Mesenchymal stem cell (in vitro differentiated cells and primary cell): Measurements from ENCODE around the gene OR2Z1.

Experiments used
- DNase-seq: peaks from one replicate; pipeline ENCODE4 v3.0.0-alpha.2; 2013
- H2AFZ ChIP-seq: one replicate; pipeline ENCODE4 v1.6.1; 2013; ENCODE audit warnings: low read depth, mild to moderate bottlenecking, control low read depth, inconsistent platforms, low read length, moderate library complexity
- H2AK5ac ChIP-seq: 2 replicates; pipeline ENCODE4 v1.6.1; 2013; ENCODE audit warnings: low read length, moderate library complexity, mild to moderate bottlenecking, inconsistent platforms; ENCODE audit not compliant: severe bottlenecking
- H2BK120ac ChIP-seq: one replicate; pipeline ENCODE4 v1.6.1; 2013; ENCODE audit warnings: low read depth, mild to moderate bottlenecking, inconsistent platforms, low read length, moderate library complexity
- H2BK12ac ChIP-seq, 2 experiments: one replicate each; pipeline ENCODE4 v1.6.1; 2013; ENCODE audit warnings: inconsistent platforms in 2 of 2, low read length in 2 of 2, mild to moderate bottlenecking in 2 of 2, moderate library complexity in 2 of 2, control low read depth in 1 of 2
- H2BK15ac ChIP-seq: one replicate; pipeline ENCODE4 v1.6.1; 2013; ENCODE audit warnings: mild to moderate bottlenecking, low read depth, inconsistent platforms; ENCODE audit not compliant: poor library complexity, severe bottlenecking
- H2BK5ac ChIP-seq: 2 replicates; pipeline ENCODE4 v1.6.1; 2013; ENCODE audit warnings: low read depth, mild to moderate bottlenecking, low read length, control low read depth, inconsistent platforms; ENCODE audit not compliant: poor library complexity, severe bottlenecking
- H3K14ac ChIP-seq, 2 experiments: one replicate each; pipeline ENCODE4 v1.6.1; 2013; ENCODE audit warnings: inconsistent platforms in 2 of 2, low read length in 2 of 2, control low read depth in 1 of 2, mild to moderate bottlenecking in 1 of 2, moderate library complexity in 1 of 2
- H3K18ac ChIP-seq, 2 experiments: one replicate each; pipeline ENCODE4 v1.6.1; 2013; ENCODE audit warnings: inconsistent platforms in 2 of 2, low read length in 2 of 2, control low read depth in 1 of 2, low read depth in 1 of 2, mild to moderate bottlenecking in 1 of 2
- H3K23ac ChIP-seq, 2 experiments: one replicate each; pipeline ENCODE4 v1.6.1; 2013; ENCODE audit warnings: inconsistent platforms in 2 of 2, low read length in 2 of 2, mild to moderate bottlenecking in 2 of 2, moderate library complexity in 2 of 2, control low read depth in 1 of 2
- H3K27ac ChIP-seq: 2 replicates; pipeline ENCODE4 v1.5.1; 2013; ENCODE audit warnings: mild to moderate bottlenecking, moderate library complexity, low read length, control low read depth, inconsistent platforms; ENCODE audit not compliant: poor library complexity, severe bottlenecking
- H3K27me3 ChIP-seq, 2 experiments: 2 replicates each; pipeline versions ENCODE4 v1.6.1 to v1.7.0; 2013; ENCODE audit warnings: low read length in 2 of 2, mild to moderate bottlenecking in 2 of 2, moderate library complexity in 2 of 2, control low read depth in 1 of 2, inconsistent platforms in 1 of 2; ENCODE audit not compliant: control insufficient read depth in 1 of 2, insufficient read depth in 1 of 2
- H3K36me3 ChIP-seq, 2 experiments: 2 replicates each; pipeline versions ENCODE4 v1.6.1 to v1.7.0; 2013; ENCODE audit warnings: low read length in 2 of 2, control low read depth in 1 of 2, inconsistent platforms in 1 of 2, low read depth in 1 of 2, mild to moderate bottlenecking in 1 of 2; ENCODE audit not compliant: insufficient read depth in 2 of 2, control insufficient read depth in 1 of 2
- H3K4ac ChIP-seq, 2 experiments: one replicate each; pipeline ENCODE4 v1.6.1; 2013; ENCODE audit warnings: inconsistent platforms in 2 of 2, low read length in 2 of 2, mild to moderate bottlenecking in 2 of 2, moderate library complexity in 2 of 2, control low read depth in 1 of 2, low read depth in 1 of 2
- H3K4me1 ChIP-seq: 2 replicates; pipeline ENCODE4 v1.6.1; 2013; ENCODE audit warnings: low read depth, low read length, control low read depth; ENCODE audit not compliant: control insufficient read depth, insufficient read depth
- H3K4me2 ChIP-seq: 2 replicates; pipeline ENCODE4 v1.6.1; 2013; ENCODE audit warnings: low read length, mild to moderate bottlenecking, inconsistent platforms; ENCODE audit not compliant: poor library complexity, severe bottlenecking
- H3K4me3 ChIP-seq, 2 experiments: 2 replicates each; pipeline versions ENCODE4 v1.5.1 to v1.7.0; 2013; ENCODE audit warnings: low read length in 2 of 2, mild to moderate bottlenecking in 2 of 2, control low read depth in 1 of 2, low read depth in 1 of 2; ENCODE audit not compliant: insufficient read depth in 1 of 2
- H3K79me1 ChIP-seq: replicated peaks from 2 replicates; pipeline ENCODE4 v1.6.1; 2013; ENCODE audit warnings: mild to moderate bottlenecking, control low read depth, low read length, inconsistent platforms; ENCODE audit not compliant: poor library complexity, severe bottlenecking
- H3K9ac ChIP-seq: 2 replicates; pipeline ENCODE4 v1.7.0; 2013; ENCODE audit warnings: mild to moderate bottlenecking, low read length, moderate library complexity
- H3K9me3 ChIP-seq: 2 replicates; pipeline ENCODE4 v1.7.0; 2013; ENCODE audit warnings: mild to moderate bottlenecking, low read length; ENCODE audit not compliant: control insufficient read depth
- H4K8ac ChIP-seq: one replicate; pipeline ENCODE4 v1.6.1; 2013; ENCODE audit warnings: inconsistent platforms, mild to moderate bottlenecking, low read length, moderate library complexity
- H4K91ac ChIP-seq: one replicate; pipeline ENCODE4 v1.6.1; 2013; ENCODE audit warnings: mild to moderate bottlenecking, low read length, inconsistent platforms
- WGBS: methylation state at CpG from one replicate; pipeline ENCODE4 v1.1.7; 2013; ENCODE audit warnings: mixed read lengths; 5-methylcytosine and 5-hydroxymethylcytosine counted together

The OR2Z1 gene

DNA sequence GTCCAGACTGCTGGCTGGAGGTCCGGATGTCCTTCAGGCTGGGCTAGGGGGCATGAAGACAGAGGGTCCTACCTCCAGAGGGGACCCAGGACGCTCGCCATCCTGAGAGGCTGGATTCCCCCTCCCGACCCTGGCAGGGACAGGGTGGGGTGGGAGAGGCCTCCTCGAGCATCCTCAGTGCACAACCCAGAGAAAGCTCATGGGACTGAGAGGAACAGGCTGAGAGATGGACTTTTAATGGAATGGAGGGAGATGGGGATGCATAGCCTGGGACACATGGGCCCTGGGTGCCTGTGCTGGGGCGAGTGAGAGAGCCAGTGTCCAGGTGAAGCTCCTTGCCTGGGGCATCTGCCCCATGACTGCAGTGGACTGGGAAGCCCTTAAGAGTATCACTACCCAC, 25.9 kb upstream of the OR2Z1 start:
- Histone ChIP-seq H3K23ac (no peak overlapping the region), H2AFZ (no peak overlapping the region), H3K18ac (no peak overlapping the region), H3K4me2 (no peak overlapping the region), H2AK5ac (no peak overlapping the region), H3K4me3 (no peak overlapping the region), H3K79me1 (no peaks in the 10 kb centered on the region), H4K91ac (no peak overlapping the region), H3K27ac (no peak overlapping the region), H2BK120ac (no peak overlapping the region), H4K8ac (no peak overlapping the region), H2BK12ac (no peak overlapping the region), H3K14ac (no peak overlapping the region), H3K9ac (no peak overlapping the region), H3K27me3 (peaks cover 0 to 12% of the 10 kb centered on the region in 2 experiments), H2BK5ac (no peak overlapping the region), H3K36me3 (no peaks in the 10 kb centered on the region), H3K4ac (no peak overlapping the region), H3K4me1 (no peaks in the 10 kb centered on the region), H3K9me3 (no peaks in the 10 kb centered on the region), H2BK15ac (no peak overlapping the region)
- no peak for DNase-seq
- WGBS, result 47% methylated on average over 6 of the region's 6 CpGs

DNA sequence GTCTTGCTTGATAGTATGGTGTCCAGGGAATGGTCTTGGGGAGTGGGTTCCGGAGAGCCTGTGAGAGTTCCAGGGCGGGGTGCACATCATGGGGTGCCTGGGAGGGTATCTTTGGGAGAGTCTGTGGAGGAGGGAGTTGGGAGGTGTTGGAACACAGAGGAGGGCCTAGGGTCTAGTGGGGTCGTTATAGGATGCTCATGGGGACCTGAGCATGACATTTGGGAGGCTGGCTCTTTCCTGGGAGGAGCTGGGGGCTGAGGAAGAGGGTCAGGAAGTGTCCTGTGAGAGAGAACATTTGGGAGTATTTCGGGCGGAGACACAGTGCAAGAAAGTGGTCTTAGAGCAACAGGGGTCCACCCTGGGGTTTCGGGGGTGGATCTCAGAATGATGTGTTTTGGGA, 25.5 kb upstream of the OR2Z1 start:
- Histone ChIP-seq H3K27ac (no peak overlapping the region), H2BK120ac (no peak overlapping the region), H2AK5ac (no peak overlapping the region), H3K18ac (no peak overlapping the region), H2BK5ac (no peak overlapping the region), H4K8ac (no peak overlapping the region), H3K14ac (no peak overlapping the region), H3K4ac (no peak overlapping the region), H3K9me3 (no peaks in the 10 kb centered on the region), H3K23ac (no peak overlapping the region), H4K91ac (no peak overlapping the region), H3K4me2 (no peak overlapping the region), H3K36me3 (no peaks in the 10 kb centered on the region), H3K9ac (no peak overlapping the region), H3K79me1 (no peaks in the 10 kb centered on the region), H2AFZ (no peak overlapping the region), H3K4me1 (no peaks in the 10 kb centered on the region), H3K4me3 (no peak overlapping the region), H3K27me3 (peaks cover 0 to 15% of the 10 kb centered on the region in 2 experiments), H2BK15ac (no peak overlapping the region), H2BK12ac (no peak overlapping the region)
- WGBS, result 64% methylated on average over 6 of the region's 6 CpGs
- no peak for DNase-seq

DNA sequence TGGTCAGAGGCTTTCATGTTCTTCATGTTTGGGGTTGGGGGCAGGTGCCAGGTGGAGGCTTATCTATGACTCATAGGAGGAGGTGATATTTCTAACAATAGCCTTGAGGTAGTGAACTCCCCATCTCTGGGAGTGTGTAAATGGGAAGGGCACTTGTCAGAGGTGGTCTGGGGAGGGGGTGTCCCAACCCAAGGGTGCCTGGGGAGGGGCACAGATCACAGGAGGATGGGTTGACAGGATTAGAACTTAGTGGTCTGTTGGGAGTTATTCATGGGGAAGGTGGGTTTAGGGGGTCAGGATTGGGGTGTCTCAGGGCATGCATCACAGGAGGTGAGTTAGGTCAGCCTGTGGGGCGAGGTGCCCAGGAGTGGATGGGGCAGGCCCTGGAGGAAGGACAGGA, 24.4 kb upstream of the OR2Z1 start:
- Histone ChIP-seq H3K4me1 (no peaks in the 10 kb centered on the region), H4K91ac (no peak overlapping the region), H3K27me3 (peaks cover 0 to 15% of the 10 kb centered on the region in 2 experiments), H2BK12ac (no peak overlapping the region), H2AK5ac (no peak overlapping the region), H3K9me3 (no peaks in the 10 kb centered on the region), H3K4me3 (no peak overlapping the region), H2AFZ (no peak overlapping the region), H3K4ac (no peak overlapping the region), H2BK120ac (no peak overlapping the region), H3K18ac (no peak overlapping the region), H3K23ac (no peak overlapping the region), H2BK15ac (no peak overlapping the region), H3K4me2 (no peak overlapping the region), H3K14ac (no peak overlapping the region), H3K27ac (no peak overlapping the region), H3K79me1 (no peaks in the 10 kb centered on the region), H3K36me3 (no peaks in the 10 kb centered on the region), H4K8ac (no peak overlapping the region), H3K9ac (no peak overlapping the region), H2BK5ac (no peak overlapping the region)
- no peak for DNase-seq
- WGBS, result 16% methylated on average over 1 of the region's 1 CpG

DNA sequence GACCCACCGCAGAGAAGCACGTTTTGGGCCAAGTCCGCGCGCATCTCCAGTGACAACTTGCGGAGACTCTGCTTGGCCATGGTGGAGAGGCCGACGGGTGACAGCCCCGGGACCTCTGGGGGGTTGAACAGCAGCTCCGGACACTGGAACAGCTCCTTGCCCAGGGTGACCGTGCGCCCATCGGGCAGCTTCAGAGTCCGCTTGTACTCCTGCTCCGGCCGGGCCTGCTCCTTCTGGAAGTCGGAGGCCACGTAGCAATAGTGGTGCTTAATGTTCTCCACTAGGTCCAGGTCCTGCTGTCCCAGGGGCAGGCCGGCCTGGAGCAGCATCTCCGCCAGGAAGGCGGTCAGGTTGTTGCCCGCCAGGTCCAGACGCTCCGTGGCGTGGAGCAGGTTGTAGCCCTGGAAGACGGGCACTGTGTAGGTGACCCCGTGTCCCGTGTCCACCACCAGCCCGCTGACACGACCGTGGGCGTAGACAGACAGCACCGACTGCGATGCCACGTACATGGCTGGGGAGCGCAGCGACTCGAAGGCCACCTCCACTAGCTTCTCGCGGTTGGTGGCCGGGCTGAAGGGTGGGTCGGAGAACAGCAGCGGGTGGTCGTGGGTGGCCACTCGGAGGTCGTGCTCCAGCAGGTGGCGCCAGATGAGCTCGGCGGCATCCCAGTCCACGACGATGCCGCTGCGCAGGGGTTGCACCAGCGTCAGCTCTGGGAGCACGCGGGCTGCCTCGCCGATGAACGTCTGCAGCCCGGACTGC, 23.6 kb upstream of the OR2Z1 start:
- no peak overlapping the region for H3K23ac ChIP-seq
- no peaks in the 10 kb centered on the region for H3K36me3 ChIP-seq
- no peak overlapping the region for H3K4me3 ChIP-seq
- H2AK5ac ChIP-seq, result no peak overlapping the region
- H4K91ac ChIP-seq, result no peak overlapping the region
- no peak overlapping the region for H2BK120ac ChIP-seq
- no peak overlapping the region for H2BK12ac ChIP-seq
- no peak overlapping the region for H3K18ac ChIP-seq
- no peaks in the 10 kb centered on the region for H3K4me1 ChIP-seq
- no peak overlapping the region for H2BK5ac ChIP-seq
- no peaks in the 10 kb centered on the region for H3K79me1 ChIP-seq
- no peak overlapping the region for H3K4ac ChIP-seq
- H3K4me2 ChIP-seq, result no peak overlapping the region
- DNase-seq, result no peak
- no peaks in the 10 kb centered on the region for H3K9me3 ChIP-seq
- no peak overlapping the region for H2BK15ac ChIP-seq
- no peak overlapping the region for H2AFZ ChIP-seq
- WGBS, result 89% methylated on average over 60 of the region's 60 CpGs
- H3K27me3 ChIP-seq, result peaks cover 0 to 11% of the 10 kb centered on the region in 2 experiments
- no peak overlapping the region for H3K14ac ChIP-seq
- no peak overlapping the region for H3K9ac ChIP-seq
- H4K8ac ChIP-seq, result no peak overlapping the region
- no peak overlapping the region for H3K27ac ChIP-seq
